ENCODE measurements around the gene CRYBA2. TPM values are rescaled to one million over a fixed set of nuclear protein-coding genes. Genes with fewer than 3 reads are reported as not detected.

The CRYBA2 gene
- total RNA-seq, 1 experiment from 2014 or later = 0.59 TPM

DNA sequence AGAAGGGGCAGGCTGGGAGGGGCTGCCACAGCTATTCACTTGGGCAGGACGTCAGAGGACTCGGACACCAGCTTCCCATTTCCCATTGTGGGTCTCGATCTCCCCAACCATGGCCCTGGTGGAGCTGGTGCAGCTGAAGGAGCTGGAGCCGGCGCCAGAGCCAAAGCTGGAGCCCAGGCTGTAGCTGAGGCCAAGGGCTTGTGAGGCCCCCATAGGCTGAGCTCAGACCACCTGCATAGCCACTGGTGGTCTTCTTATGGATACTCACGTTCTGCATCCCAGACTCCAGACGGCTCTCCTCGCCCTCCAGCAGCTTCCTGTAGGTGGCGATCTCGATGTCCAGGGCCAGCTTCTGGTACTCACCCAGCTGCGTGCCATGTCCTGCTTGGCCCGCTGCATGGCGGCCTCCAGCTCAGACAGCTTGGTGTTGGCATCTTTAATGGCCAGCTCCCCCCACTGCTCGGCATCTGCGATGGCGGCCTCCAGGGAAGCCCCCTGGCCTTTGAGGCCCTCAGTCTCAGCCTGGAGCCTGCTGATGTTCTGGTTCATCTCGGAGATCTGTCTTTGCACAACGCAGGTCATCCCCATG, 39.8 kb downstream of the CRYBA2 start:
- no peaks in the 10 kb centered on the region for H3K27me3 ChIP-seq (replicated peaks; ENCODE audit: control insufficient read depth, insufficient read depth, low read length)
- H3K4me1 Mint-ChIP-seq (ENCODE audit: low read depth, unreplicated experiment) = no peaks in the 10 kb centered on the region

DNA sequence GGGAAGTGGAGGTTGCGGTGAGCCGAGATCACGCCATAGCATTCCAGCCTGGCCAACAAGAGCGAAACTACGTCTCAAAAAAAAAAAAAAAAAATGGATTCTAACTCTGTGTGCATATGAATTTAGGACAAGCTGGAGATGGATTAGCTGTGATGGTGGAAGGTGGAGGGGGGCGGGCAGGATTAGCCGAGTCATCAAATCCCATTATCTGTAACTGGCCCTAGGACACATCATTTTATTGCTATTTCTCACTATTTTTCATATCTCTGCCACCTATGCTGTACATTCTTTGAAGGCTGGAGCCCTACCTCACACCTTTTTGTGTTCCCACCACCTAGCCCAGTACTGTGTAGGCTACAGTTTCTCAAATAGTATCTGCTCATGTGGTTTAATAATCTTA, 41.1 kb downstream of the CRYBA2 start:
- Histone ChIP-seq H3K9me3 (no peaks in the 10 kb centered on the region), H3K27me3 (replicated peaks; ENCODE audit: control insufficient read depth, insufficient read depth, low read length) (no peaks in the 10 kb centered on the region), H3K4me1 (no peaks in the 10 kb centered on the region), H3K4me3 (ENCODE audit: low read depth, low read length) (no peak overlapping the region), H3K36me3 (ENCODE audit: control insufficient read depth, insufficient read depth, low read length) (no peaks in the 10 kb centered on the region)
- H3K4me3 Mint-ChIP-seq (ENCODE audit: unreplicated experiment) = no peak overlapping the region
- TF ChIP-seq, protein P1, sequence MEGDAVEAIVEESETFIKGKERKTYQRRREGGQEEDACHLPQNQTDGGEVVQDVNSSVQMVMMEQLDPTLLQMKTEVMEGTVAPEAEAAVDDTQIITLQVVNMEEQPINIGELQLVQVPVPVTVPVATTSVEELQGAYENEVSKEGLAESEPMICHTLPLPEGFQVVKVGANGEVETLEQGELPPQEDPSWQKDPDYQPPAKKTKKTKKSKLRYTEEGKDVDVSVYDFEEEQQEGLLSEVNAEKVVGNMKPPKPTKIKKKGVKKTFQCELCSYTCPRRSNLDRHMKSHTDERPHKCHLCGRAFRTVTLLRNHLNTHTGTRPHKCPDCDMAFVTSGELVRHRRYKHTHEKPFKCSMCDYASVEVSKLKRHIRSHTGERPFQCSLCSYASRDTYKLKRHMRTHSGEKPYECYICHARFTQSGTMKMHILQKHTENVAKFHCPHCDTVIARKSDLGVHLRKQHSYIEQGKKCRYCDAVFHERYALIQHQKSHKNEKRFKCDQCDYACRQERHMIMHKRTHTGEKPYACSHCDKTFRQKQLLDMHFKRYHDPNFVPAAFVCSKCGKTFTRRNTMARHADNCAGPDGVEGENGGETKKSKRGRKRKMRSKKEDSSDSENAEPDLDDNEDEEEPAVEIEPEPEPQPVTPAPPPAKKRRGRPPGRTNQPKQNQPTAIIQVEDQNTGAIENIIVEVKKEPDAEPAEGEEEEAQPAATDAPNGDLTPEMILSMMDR (IDR thresholded peaks at IDR 0.05; ENCODE audit: insufficient read depth in 1 of 2, low read depth in 1 of 2, low read length in 1 of 2, severe bottlenecking in 1 of 2, unreplicated experiment in 1 of 2) = no peak
- ChIA-PET CTCF (interaction anchor here (0.7 kb wide), 1 partner anchor 28 kb away, joined by 7 read pairs; no protein-coding TSS in a partner anchor), POLR2A (no interaction called here)
- no peak for DNase-seq
- peaks cover 19% of the 10 kb centered on the region for H3K27me3 Mint-ChIP-seq (ENCODE audit: insufficient read depth, unreplicated experiment)
- H3K36me3 Mint-ChIP-seq (ENCODE audit: insufficient read depth, unreplicated experiment) = no peaks in the 10 kb centered on the region
- no peaks in the 10 kb centered on the region for H3K9me3 Mint-ChIP-seq (ENCODE audit: unreplicated experiment)
- H3K27ac Mint-ChIP-seq (ENCODE audit: unreplicated experiment) = no peak overlapping the region
- intact Hi-C loops (cut with micrococcal nuclease; ENCODE audit: unreplicated experiment) = no loop called here
- H3K4me1 Mint-ChIP-seq (ENCODE audit: low read depth, unreplicated experiment) = no peaks in the 10 kb centered on the region
- no TSS peak for BruUV-seq (replicated peaks)

More for the DNA sequence above, 39.8 kb downstream of the CRYBA2 start:
- Mint-ChIP-seq H3K27me3 (ENCODE audit: insufficient read depth, unreplicated experiment) (peaks cover 26% of the 10 kb centered on the region), H3K4me3 (ENCODE audit: unreplicated experiment) (no peak overlapping the region), H3K27ac (ENCODE audit: unreplicated experiment) (no peak overlapping the region), H3K36me3 (ENCODE audit: insufficient read depth, unreplicated experiment) (no peaks in the 10 kb centered on the region), H3K9me3 (ENCODE audit: unreplicated experiment) (no peaks in the 10 kb centered on the region)
- BruUV-seq (replicated peaks) = no TSS peak
- TF ChIP-seq, protein P1 (IDR thresholded peaks at IDR 0.05; ENCODE audit: insufficient read depth in 1 of 2, low read depth in 1 of 2, low read length in 1 of 2, severe bottlenecking in 1 of 2, unreplicated experiment in 1 of 2) = no peak
- POLR2A ChIA-PET = interaction anchor here (0.5 to 0.7 kb wide), 2 partner anchors 8 to 15 kb away, joined by 3 to 6 read pairs; no protein-coding TSS in a partner anchor
- intact Hi-C loops (cut with micrococcal nuclease; ENCODE audit: unreplicated experiment) = no loop called here
- no peaks in the 10 kb centered on the region for H3K36me3 ChIP-seq (ENCODE audit: control insufficient read depth, insufficient read depth, low read length)
- CTCF ChIA-PET = interaction anchor here (0.6 to 1.0 kb wide), 5 partner anchors 8 to 166 kb away, joined by 3 to 4 read pairs (median 3); no protein-coding TSS in a partner anchor
- no peaks in the 10 kb centered on the region for H3K9me3 ChIP-seq
- no peak for DNase-seq
- H3K4me1 ChIP-seq = no peaks in the 10 kb centered on the region
- H3K4me3 ChIP-seq (ENCODE audit: low read depth, low read length) = no peak overlapping the region

DNA sequence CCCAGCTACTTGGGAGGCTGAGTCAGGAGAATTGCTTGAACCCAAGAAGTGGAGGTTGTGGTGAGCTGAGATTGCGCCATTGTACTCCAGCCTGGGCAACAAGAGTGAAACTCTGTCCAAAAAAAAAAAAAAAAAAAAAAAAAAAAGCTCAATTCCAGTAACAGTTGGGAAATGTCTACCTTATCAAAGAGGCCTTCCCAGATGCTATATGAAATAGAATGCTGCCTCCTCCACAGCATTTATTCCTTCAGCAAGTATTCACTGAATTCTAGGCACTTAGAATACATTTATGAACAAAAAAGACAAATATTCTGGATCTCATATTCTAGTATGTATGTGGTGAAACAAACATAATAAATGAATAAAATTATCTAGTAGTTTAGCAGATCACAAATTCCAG, 46.6 kb downstream of the CRYBA2 start:
- POLR2A ChIA-PET = no interaction called here
- no TSS peak for BruUV-seq (replicated peaks)
- H3K4me1 ChIP-seq = no peaks in the 10 kb centered on the region
- TF ChIP-seq, protein P1 (IDR thresholded peaks at IDR 0.05; ENCODE audit: insufficient read depth in 1 of 2, low read depth in 1 of 2, low read length in 1 of 2, severe bottlenecking in 1 of 2, unreplicated experiment in 1 of 2) = no peak
- H3K36me3 Mint-ChIP-seq (ENCODE audit: insufficient read depth, unreplicated experiment) = no peaks in the 10 kb centered on the region
- H3K9me3 Mint-ChIP-seq (ENCODE audit: unreplicated experiment) = no peaks in the 10 kb centered on the region
- no peaks in the 10 kb centered on the region for H3K4me1 Mint-ChIP-seq (ENCODE audit: low read depth, unreplicated experiment)
- no peaks in the 10 kb centered on the region for H3K9me3 ChIP-seq
- H3K36me3 ChIP-seq (ENCODE audit: control insufficient read depth, insufficient read depth, low read length) = no peaks in the 10 kb centered on the region
- CTCF ChIA-PET = interaction anchor here (1.1 kb wide), 1 partner anchor 48 kb away, joined by 6 read pairs; no protein-coding TSS in a partner anchor
- H3K4me3 Mint-ChIP-seq (ENCODE audit: unreplicated experiment) = no peak overlapping the region
- no peaks in the 10 kb centered on the region for H3K27me3 ChIP-seq (replicated peaks; ENCODE audit: control insufficient read depth, insufficient read depth, low read length)
- H3K27me3 Mint-ChIP-seq (ENCODE audit: insufficient read depth, unreplicated experiment) = peaks cover 10% of the 10 kb centered on the region
- no peak overlapping the region for H3K4me3 ChIP-seq (ENCODE audit: low read depth, low read length)
- no peak overlapping the region for H3K27ac Mint-ChIP-seq (ENCODE audit: unreplicated experiment)
- intact Hi-C loops (cut with micrococcal nuclease; ENCODE audit: unreplicated experiment) = no loop called here
- DNase-seq = no peak
